ENCODE results near the gene CD44. TPM values are rescaled to one million over a fixed set of nuclear protein-coding genes. Genes with fewer than 3 reads are reported as not detected.

The CD44 gene
- total RNA-seq, 3 donors from 2014 or later (not counting 1 experiment from before 2014, with no cell fraction given), result 354 to 638 (median 490) TPM

GRCh38 chr11:35265755-35266454, 126.9 kb downstream of the CD44 start:
- WGBS (ENCODE audit: insufficient coverage), result 77% methylated on average over 3 of the region's 3 CpGs

GRCh38 chr11:35267504-35267903, 128.5 kb downstream of the CD44 start:
- Histone ChIP-seq H3K4me3 (ENCODE audit: low read length) (no peak overlapping the region), H3K27me3 (ENCODE audit: control insufficient read depth, insufficient read depth, low read length) (no peaks in the 10 kb centered on the region), H3K27ac (ENCODE audit: low read length) (no peak overlapping the region), H3K9me3 (ENCODE audit: control insufficient read depth, insufficient read depth, low read length) (no peaks in the 10 kb centered on the region), H3K36me3 (ENCODE audit: control insufficient read depth, insufficient read depth, low read length) (no peaks in the 10 kb centered on the region), H3K4me1 (ENCODE audit: control insufficient read depth, insufficient read depth, low read length) (peaks cover 5% of the 10 kb centered on the region)
- 95% methylated on average over 2 of the region's 2 CpGs for WGBS (ENCODE audit: insufficient coverage)
- H3K4me1 Mint-ChIP-seq, result peaks cover 10% of the 10 kb centered on the region in 2 donors
- TF ChIP-seq CTCF (IDR thresholded peaks at IDR 0.05), result no peak
- intact Hi-C loops (cut with micrococcal nuclease), result no loop called here
- H3K4me3 Mint-ChIP-seq, result no peak overlapping the region
- H3K9me3 Mint-ChIP-seq, result no peaks in the 10 kb centered on the region
- H3K27me3 Mint-ChIP-seq (ENCODE audit: low read depth in 2 of 2), result no peaks in the 10 kb centered on the region
- ATAC-seq (no peak), DNase-seq (no peak)
- H3K36me3 Mint-ChIP-seq, result no peaks in the 10 kb centered on the region
- no peak overlapping the region for H3K27ac Mint-ChIP-seq

More at GRCh38 chr11:35265755-35266454, 126.9 kb downstream of the CD44 start:
- Mint-ChIP-seq H3K27me3 (ENCODE audit: low read depth in 2 of 2) (no peaks in the 10 kb centered on the region), H3K27ac (no peak overlapping the region), H3K4me1 (no peaks in the 10 kb centered on the region), H3K36me3 (no peaks in the 10 kb centered on the region), H3K4me3 (no peak overlapping the region), H3K9me3 (no peaks in the 10 kb centered on the region)
- intact Hi-C loops (cut with micrococcal nuclease), result no loop called here
- DNase-seq (no peak), ATAC-seq (no peak)
- Histone ChIP-seq H3K4me1 (ENCODE audit: control insufficient read depth, insufficient read depth, low read length) (no peaks in the 10 kb centered on the region), H3K27me3 (ENCODE audit: control insufficient read depth, insufficient read depth, low read length) (no peaks in the 10 kb centered on the region), H3K27ac (ENCODE audit: low read length) (no peak overlapping the region), H3K36me3 (ENCODE audit: control insufficient read depth, insufficient read depth, low read length) (no peaks in the 10 kb centered on the region), H3K9me3 (ENCODE audit: control insufficient read depth, insufficient read depth, low read length) (no peaks in the 10 kb centered on the region), H3K4me3 (ENCODE audit: low read length) (no peak overlapping the region)
- TF ChIP-seq CTCF (IDR thresholded peaks at IDR 0.05), result no peak

- no peak overlapping the region for H3K27ac ChIP-seq (ENCODE audit: low read length)
- H3K4me1 ChIP-seq (ENCODE audit: control insufficient read depth, insufficient read depth, low read length), result peaks cover 19% of the 10 kb centered on the region
- Mint-ChIP-seq H3K9me3 (no peaks in the 10 kb centered on the region), H3K27me3 (ENCODE audit: low read depth in 2 of 2) (peaks cover 4 to 18% of the 10 kb centered on the region in 2 donors), H3K36me3 (no peaks in the 10 kb centered on the region), H3K4me1 (peaks cover 21 to 24% of the 10 kb centered on the region in 2 donors), H3K4me3 (no peak overlapping the region), H3K27ac (no peak overlapping the region)
- WGBS (ENCODE audit: insufficient coverage), result no CpG with 5 or more reads among the region's 1 CpG
- TF ChIP-seq CTCF (IDR thresholded peaks at IDR 0.05), result no peak
- H3K9me3 ChIP-seq (ENCODE audit: control insufficient read depth, insufficient read depth, low read length), result no peaks in the 10 kb centered on the region
- no peaks in the 10 kb centered on the region for H3K36me3 ChIP-seq (ENCODE audit: control insufficient read depth, insufficient read depth, low read length)
- ATAC-seq (no peak), DNase-seq (no peak)
- no peaks in the 10 kb centered on the region for H3K27me3 ChIP-seq (ENCODE audit: control insufficient read depth, insufficient read depth, low read length)
- intact Hi-C loops (cut with micrococcal nuclease), result no loop called here
- no peak overlapping the region for H3K4me3 ChIP-seq (ENCODE audit: low read length)
Observed at GRCh38 chr11:35270342-35270741, 131.4 kb downstream of the CD44 start.

GRCh38 chr11:35271031-35271430, 132.1 kb downstream of the CD44 start:
- Histone ChIP-seq H3K4me3 (ENCODE audit: low read length) (no peak overlapping the region), H3K27ac (ENCODE audit: low read length) (no peak overlapping the region), H3K9me3 (ENCODE audit: control insufficient read depth, insufficient read depth, low read length) (no peaks in the 10 kb centered on the region), H3K36me3 (ENCODE audit: control insufficient read depth, insufficient read depth, low read length) (no peaks in the 10 kb centered on the region), H3K27me3 (ENCODE audit: control insufficient read depth, insufficient read depth, low read length) (no peaks in the 10 kb centered on the region), H3K4me1 (ENCODE audit: control insufficient read depth, insufficient read depth, low read length) (peaks cover 19% of the 10 kb centered on the region)
- no peak for DNase-seq
- H3K9me3 Mint-ChIP-seq, result no peaks in the 10 kb centered on the region
- H3K27ac Mint-ChIP-seq, result peak overlapping the region in 1 of 2 donors; percentile 12
- peaks cover 21 to 24% of the 10 kb centered on the region in 2 donors for H3K4me1 Mint-ChIP-seq
- no peak overlapping the region for H3K4me3 Mint-ChIP-seq
- no peak for ATAC-seq
- no peak for TF ChIP-seq CTCF (IDR thresholded peaks at IDR 0.05)
- 95% methylated on average over 3 of the region's 3 CpGs for WGBS (ENCODE audit: insufficient coverage)
- intact Hi-C loops (cut with micrococcal nuclease), result no loop called here
- peaks cover 8 to 24% of the 10 kb centered on the region in 2 donors for H3K27me3 Mint-ChIP-seq (ENCODE audit: low read depth in 2 of 2)
- no peaks in the 10 kb centered on the region for H3K36me3 Mint-ChIP-seq

Measured in natural killer cell (primary cell).